Measurements from ENCODE around the gene DHDDS. TPM values are rescaled to one million over a fixed set of nuclear protein-coding genes. Genes with fewer than 3 reads are reported as not detected.

The DHDDS gene
- total RNA-seq, 4 donors from 2014 or later: 54.5 to 76.6 (median 62.1) TPM

DNA sequence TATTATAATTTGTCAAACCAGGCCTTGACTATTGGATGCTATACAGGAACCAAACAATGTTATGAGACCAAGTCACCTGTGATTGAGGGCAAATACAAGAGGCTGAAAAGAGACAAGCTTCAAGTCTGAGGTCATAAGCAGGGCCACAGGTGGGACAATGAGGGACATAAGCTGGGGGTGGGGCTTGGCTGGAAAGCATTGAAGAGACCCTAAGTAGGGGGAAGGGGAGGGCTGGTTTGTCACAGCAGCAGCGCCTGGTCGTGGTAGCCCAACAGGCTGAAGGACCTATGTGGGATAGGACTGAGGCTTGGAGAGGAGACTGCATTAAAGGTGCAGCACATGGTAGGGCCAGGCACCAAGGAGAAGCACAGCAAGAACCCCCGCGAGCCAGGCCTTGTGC is 58.0 kb downstream of the DHDDS start:
- Histone ChIP-seq H3K36me3 (no peaks in the 10 kb centered on the region), H3K9me3 (no peaks in the 10 kb centered on the region), H3K27ac (no peak overlapping the region), H3K4me3 (no peak overlapping the region), H3K4me1 (no peaks in the 10 kb centered on the region), H3K27me3 (no peaks in the 10 kb centered on the region)
- TF ChIP-seq POLR2A (IDR thresholded peaks at IDR 0.05): no peak
- TF ChIP-seq, protein P1, sequence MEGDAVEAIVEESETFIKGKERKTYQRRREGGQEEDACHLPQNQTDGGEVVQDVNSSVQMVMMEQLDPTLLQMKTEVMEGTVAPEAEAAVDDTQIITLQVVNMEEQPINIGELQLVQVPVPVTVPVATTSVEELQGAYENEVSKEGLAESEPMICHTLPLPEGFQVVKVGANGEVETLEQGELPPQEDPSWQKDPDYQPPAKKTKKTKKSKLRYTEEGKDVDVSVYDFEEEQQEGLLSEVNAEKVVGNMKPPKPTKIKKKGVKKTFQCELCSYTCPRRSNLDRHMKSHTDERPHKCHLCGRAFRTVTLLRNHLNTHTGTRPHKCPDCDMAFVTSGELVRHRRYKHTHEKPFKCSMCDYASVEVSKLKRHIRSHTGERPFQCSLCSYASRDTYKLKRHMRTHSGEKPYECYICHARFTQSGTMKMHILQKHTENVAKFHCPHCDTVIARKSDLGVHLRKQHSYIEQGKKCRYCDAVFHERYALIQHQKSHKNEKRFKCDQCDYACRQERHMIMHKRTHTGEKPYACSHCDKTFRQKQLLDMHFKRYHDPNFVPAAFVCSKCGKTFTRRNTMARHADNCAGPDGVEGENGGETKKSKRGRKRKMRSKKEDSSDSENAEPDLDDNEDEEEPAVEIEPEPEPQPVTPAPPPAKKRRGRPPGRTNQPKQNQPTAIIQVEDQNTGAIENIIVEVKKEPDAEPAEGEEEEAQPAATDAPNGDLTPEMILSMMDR (IDR thresholded peaks at IDR 0.05): no peak
- DNase-seq: no peak

DNA sequence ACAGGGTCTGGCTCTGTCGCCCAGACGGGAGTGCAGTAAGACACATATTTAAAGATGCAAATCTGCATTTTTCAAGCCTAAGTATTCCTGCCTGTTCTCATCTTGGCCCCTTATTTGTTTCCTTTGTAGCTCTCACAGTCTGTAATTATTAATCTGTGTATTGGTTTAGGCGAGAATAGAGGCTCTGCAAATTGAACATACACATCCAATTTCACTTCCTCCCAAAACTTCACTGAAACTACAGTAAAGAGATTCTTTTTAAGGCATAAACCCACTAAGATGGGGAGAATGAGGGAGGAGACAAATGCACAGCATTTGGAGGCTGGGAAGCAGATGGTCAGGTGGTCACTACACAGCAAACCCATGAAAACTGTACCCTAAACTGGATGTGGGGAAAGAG is 61.1 kb downstream of the DHDDS start:
- Histone ChIP-seq H3K36me3 (no peaks in the 10 kb centered on the region), H3K4me3 (no peak overlapping the region), H3K4me1 (no peaks in the 10 kb centered on the region), H3K27ac (no peak overlapping the region), H3K9me3 (no peaks in the 10 kb centered on the region), H3K27me3 (no peaks in the 10 kb centered on the region)
- DNase-seq: no peak
- TF ChIP-seq POLR2A (IDR thresholded peaks at IDR 0.05): no peak
- TF ChIP-seq, protein P1 (IDR thresholded peaks at IDR 0.05): no peak

DNA sequence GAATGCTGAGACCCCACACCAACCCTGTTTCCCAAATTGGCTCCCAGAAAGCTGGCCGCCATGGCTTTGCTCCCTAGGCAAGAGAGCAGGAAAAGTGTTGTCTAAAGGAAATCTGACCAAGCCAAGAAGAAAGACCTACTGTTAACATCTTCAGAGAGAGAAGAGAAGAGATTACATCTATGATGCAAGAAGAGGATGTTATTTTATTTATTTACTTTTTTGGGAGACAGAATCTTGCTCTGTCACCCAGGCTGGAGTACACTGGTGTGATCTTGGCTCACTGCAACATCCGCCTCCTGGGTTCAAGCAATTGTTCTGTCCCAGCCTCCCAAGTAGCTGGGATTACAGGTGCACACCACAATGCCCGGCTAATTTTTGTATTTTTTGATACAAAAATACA is 61.8 kb downstream of the DHDDS start:
- Histone ChIP-seq H3K36me3 (no peaks in the 10 kb centered on the region), H3K27me3 (no peaks in the 10 kb centered on the region), H3K4me3 (no peak overlapping the region), H3K4me1 (no peaks in the 10 kb centered on the region), H3K27ac (no peak overlapping the region), H3K9me3 (no peaks in the 10 kb centered on the region)
- DNase-seq: no peak
- no peak for TF ChIP-seq POLR2A (IDR thresholded peaks at IDR 0.05)
- TF ChIP-seq, protein P1 (IDR thresholded peaks at IDR 0.05): no peak

DNA sequence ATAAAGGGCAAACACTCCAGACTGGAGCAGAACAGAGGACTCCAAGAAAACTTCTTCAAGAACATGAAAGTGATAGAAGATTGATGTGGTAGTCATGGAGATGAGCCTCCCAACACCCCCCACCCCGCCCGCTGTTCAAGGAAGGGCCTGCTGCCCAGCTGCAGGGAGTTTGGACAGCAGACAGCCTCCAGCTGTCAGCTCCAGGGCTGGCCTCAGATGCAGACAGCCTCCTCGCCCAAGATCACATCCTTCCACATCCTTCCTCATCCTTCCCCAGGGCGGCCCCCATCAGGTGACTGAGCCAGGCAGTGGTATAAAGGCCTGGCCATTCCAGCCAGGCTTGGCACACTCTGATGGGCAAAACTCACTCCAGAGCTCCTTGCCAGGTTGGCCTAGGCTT is 64.7 kb downstream of the DHDDS start:
- peak in 1 of 3 donors; percentile 47 for DNase-seq
- no peaks in the 10 kb centered on the region for H3K9me3 ChIP-seq
- H3K36me3 ChIP-seq: no peaks in the 10 kb centered on the region
- peaks cover 0 to 9% (median 3%) of the 10 kb centered on the region in 4 donors for H3K4me1 ChIP-seq
- no peak overlapping the region for H3K4me3 ChIP-seq
- TF ChIP-seq, protein P1 (IDR thresholded peaks at IDR 0.05): no peak
- TF ChIP-seq POLR2A (IDR thresholded peaks at IDR 0.05): no peak
- H3K27me3 ChIP-seq: no peaks in the 10 kb centered on the region
- H3K27ac ChIP-seq: no peak overlapping the region

DNA sequence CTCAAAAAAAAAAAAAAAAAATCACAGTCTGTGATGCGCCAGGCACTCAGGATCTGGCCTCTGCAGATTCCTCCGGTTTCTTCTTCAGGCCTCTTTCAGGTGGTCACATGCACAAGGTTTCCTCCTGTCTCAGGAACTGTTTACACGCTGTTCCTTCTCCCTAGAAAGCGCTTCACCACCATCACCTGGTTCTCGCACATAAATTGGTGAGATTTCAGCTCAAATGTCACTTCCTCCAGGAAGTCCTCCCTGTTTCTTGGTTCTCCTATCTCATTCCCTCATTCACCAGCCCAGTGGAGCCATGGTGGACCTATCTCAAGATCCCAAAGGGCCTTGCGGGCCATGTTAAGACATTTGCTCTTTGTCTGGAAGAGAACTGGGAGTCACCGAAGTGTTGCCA is 66.8 kb downstream of the DHDDS start:
- Histone ChIP-seq H3K4me1 (peaks cover 0 to 11% (median 3%) of the 10 kb centered on the region in 4 donors), H3K27ac (no peak overlapping the region), H3K4me3 (no peak overlapping the region), H3K36me3 (no peaks in the 10 kb centered on the region), H3K27me3 (no peaks in the 10 kb centered on the region), H3K9me3 (no peaks in the 10 kb centered on the region)
- TF ChIP-seq, protein P1 (IDR thresholded peaks at IDR 0.05): no peak
- no peak for TF ChIP-seq POLR2A (IDR thresholded peaks at IDR 0.05)
- no peak for DNase-seq

Measured in Peyer's patch (tissue), 4 donors.